HEK293 (cell line): Measurements from ENCODE around the gene PACS1.

ENCODE experiments used
- BCL11B ChIP-seq: fragments of 450-650 bp; formaldehyde crosslinking; IDR thresholded peaks from 2 replicates; pipeline ENCODE4 v1.5.1; 2016; ENCODE audit warnings: low read depth, missing biosample characterization, missing genetic modification characterization
- ZFP37 ChIP-seq: fragments of 450-650 bp; formaldehyde crosslinking; IDR thresholded peaks from 2 replicates; pipeline ENCODE4 v1.5.1; 2016; ENCODE audit warnings: missing biosample characterization, missing genetic modification characterization
- ZNF114 ChIP-seq: fragments of 450-650 bp; formaldehyde crosslinking; IDR thresholded peaks from 2 replicates; pipeline ENCODE4 v1.5.0; 2017; ENCODE audit warnings: missing biosample characterization, missing genetic modification characterization
- ZNF239 ChIP-seq: fragments of 450-650 bp; formaldehyde crosslinking; IDR thresholded peaks from 2 replicates; pipeline ENCODE4 v1.5.1; 2016; ENCODE audit warnings: missing biosample characterization, missing genetic modification characterization
- ZNF274 ChIP-seq, 2 experiments: fragments of 200-500 bp in 1 of 2; fragments of 450-650 bp in 1 of 2; sonication (Bioruptor generic) in 1 of 2; formaldehyde crosslinking in 1 of 2; IDR thresholded peaks; 2 replicates each; pipeline versions ENCODE4 v1.5.1 to v1.6.1; 2014 to 2016; ENCODE audit warnings: borderline replicate concordance in 1 of 2, inconsistent platforms in 1 of 2, low read length in 1 of 2, missing biosample characterization in 1 of 2, missing genetic modification characterization in 1 of 2
- ZNF302 ChIP-seq: fragments of 450-650 bp; formaldehyde crosslinking; IDR thresholded peaks from 2 replicates; pipeline ENCODE4 v1.5.1; 2016; ENCODE audit warnings: missing biosample characterization, missing genetic modification characterization, low read depth
- ZNF548 ChIP-seq: fragments of 450-650 bp; formaldehyde crosslinking; IDR thresholded peaks from 2 replicates; pipeline ENCODE4 v1.5.1; 2016; ENCODE audit warnings: missing biosample characterization, missing genetic modification characterization
- ZNF580 ChIP-seq: fragments of 450-650 bp; formaldehyde crosslinking; IDR thresholded peaks from 2 replicates; pipeline ENCODE4 v1.5.1; 2016; ENCODE audit warnings: missing biosample characterization, missing genetic modification characterization
- ZSCAN30 ChIP-seq: fragments of 450-650 bp; IDR thresholded peaks from 2 replicates; pipeline ENCODE4 v1.5.1; 2018; ENCODE audit warnings: missing biosample characterization, mild to moderate bottlenecking, missing genetic modification characterization, moderate library complexity
- TF ChIP-seq, protein P1 (sequence below): fragments of 450-650 bp; formaldehyde crosslinking; IDR thresholded peaks from 2 replicates; pipeline ENCODE4 v1.5.1; 2016; ENCODE audit warnings: missing biosample characterization, missing genetic modification characterization

GRCh38 chr11:66242095-66242765 is 172.2 kb downstream of the PACS1 start:
- no peak for TF ChIP-seq ZNF548
- no peak for TF ChIP-seq ZNF239 (tag by site-specific recombination)
- TF ChIP-seq, protein P1, sequence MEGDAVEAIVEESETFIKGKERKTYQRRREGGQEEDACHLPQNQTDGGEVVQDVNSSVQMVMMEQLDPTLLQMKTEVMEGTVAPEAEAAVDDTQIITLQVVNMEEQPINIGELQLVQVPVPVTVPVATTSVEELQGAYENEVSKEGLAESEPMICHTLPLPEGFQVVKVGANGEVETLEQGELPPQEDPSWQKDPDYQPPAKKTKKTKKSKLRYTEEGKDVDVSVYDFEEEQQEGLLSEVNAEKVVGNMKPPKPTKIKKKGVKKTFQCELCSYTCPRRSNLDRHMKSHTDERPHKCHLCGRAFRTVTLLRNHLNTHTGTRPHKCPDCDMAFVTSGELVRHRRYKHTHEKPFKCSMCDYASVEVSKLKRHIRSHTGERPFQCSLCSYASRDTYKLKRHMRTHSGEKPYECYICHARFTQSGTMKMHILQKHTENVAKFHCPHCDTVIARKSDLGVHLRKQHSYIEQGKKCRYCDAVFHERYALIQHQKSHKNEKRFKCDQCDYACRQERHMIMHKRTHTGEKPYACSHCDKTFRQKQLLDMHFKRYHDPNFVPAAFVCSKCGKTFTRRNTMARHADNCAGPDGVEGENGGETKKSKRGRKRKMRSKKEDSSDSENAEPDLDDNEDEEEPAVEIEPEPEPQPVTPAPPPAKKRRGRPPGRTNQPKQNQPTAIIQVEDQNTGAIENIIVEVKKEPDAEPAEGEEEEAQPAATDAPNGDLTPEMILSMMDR: no peak
- no peak for TF ChIP-seq ZFP37
- TF ChIP-seq ZNF274 (IDR thresholded peaks at IDR 0.05; ENCODE audit: low read length): no peak
- TF ChIP-seq ZNF274 (tag by site-specific recombination; IDR thresholded peaks at IDR 0.05; ENCODE audit: borderline replicate concordance): no peak
- TF ChIP-seq ZNF302 (tag by site-specific recombination): no peak
- TF ChIP-seq BCL11B: no peak
- TF ChIP-seq ZSCAN30 (tag by site-specific recombination): no peak
- TF ChIP-seq ZNF580 (tag by site-specific recombination): no peak
- no peak for TF ChIP-seq ZNF114 (tag by site-specific recombination)
